Brain microvascular endothelial cell (primary cell): ENCODE measurements around the gene FOXJ3.

ENCODE experiments used
- DNase-seq: peaks from one replicate; pipeline ENCODE4 v3.0.0-alpha.2; 2020
- H3K27ac ChIP-seq: fragments of 250-450 bp; sonication (Bioruptor Pico); 2 replicates; pipeline ENCODE4 v1.5.1; 2020; ENCODE audit warnings: mild to moderate bottlenecking, moderate library complexity
- H3K27me3 ChIP-seq: fragments of 250-450 bp; sonication (Bioruptor Pico); replicated peaks from 2 replicates; pipeline ENCODE4 v1.5.1; 2020; ENCODE audit warnings: mild to moderate bottlenecking
- H3K36me3 ChIP-seq: fragments of 250-450 bp; sonication (Bioruptor Pico); replicated peaks from 2 replicates; pipeline ENCODE4 v1.5.1; 2020; ENCODE audit warnings: mild to moderate bottlenecking
- H3K4me3 ChIP-seq: 2 replicates; pipeline ENCODE4 v1.5.1; 2011; ENCODE audit warnings: low read depth, mild to moderate bottlenecking, control low read depth, low read length, moderate library complexity
- in situ Hi-C: cut with HindIII; loops from 2 replicates; pipeline ENCODE4 v1.10.0; 2017; ENCODE audit warnings: low sequenced_read_pairs, low pct_ligation_motif_present
- TF ChIP-seq, protein P1 (sequence below): IDR thresholded peaks from 2 replicates; pipeline ENCODE4 v1.5.1; 2011; ENCODE audit warnings: low read depth, mild to moderate bottlenecking, moderate library complexity, low read length, control low read depth, inconsistent platforms; ENCODE audit errors: missing control alignments

The FOXJ3 gene

DNA sequence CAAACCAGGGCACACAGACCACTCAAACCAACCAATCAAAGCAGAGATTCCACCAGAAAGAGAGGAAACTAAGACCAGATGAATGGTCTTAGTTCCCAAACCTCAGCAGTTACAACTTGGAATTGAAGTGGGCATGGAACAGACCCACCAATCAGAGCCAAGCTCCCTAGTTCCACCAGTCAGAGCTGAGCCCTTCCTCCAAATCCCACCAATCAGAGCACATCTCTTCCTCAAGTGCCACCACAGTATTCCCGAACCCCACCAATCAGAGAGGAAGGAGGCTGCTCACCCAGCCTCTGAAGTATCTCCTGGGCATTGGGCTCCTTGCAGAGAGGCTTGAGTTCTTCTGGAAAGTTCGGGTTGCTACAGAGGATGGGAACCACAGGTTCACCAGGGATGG, 171.9 kb downstream of the FOXJ3 start:
- no peak overlapping the region for H3K4me3 ChIP-seq
- in situ Hi-C loops: no loop called here
- H3K27ac ChIP-seq: no peak overlapping the region
- TF ChIP-seq, protein P1, sequence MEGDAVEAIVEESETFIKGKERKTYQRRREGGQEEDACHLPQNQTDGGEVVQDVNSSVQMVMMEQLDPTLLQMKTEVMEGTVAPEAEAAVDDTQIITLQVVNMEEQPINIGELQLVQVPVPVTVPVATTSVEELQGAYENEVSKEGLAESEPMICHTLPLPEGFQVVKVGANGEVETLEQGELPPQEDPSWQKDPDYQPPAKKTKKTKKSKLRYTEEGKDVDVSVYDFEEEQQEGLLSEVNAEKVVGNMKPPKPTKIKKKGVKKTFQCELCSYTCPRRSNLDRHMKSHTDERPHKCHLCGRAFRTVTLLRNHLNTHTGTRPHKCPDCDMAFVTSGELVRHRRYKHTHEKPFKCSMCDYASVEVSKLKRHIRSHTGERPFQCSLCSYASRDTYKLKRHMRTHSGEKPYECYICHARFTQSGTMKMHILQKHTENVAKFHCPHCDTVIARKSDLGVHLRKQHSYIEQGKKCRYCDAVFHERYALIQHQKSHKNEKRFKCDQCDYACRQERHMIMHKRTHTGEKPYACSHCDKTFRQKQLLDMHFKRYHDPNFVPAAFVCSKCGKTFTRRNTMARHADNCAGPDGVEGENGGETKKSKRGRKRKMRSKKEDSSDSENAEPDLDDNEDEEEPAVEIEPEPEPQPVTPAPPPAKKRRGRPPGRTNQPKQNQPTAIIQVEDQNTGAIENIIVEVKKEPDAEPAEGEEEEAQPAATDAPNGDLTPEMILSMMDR: no peak
- DNase-seq: no peak
- no peaks in the 10 kb centered on the region for H3K27me3 ChIP-seq
- no peaks in the 10 kb centered on the region for H3K36me3 ChIP-seq

GRCh38 chr1:42162181-42162580, 172.9 kb downstream of the FOXJ3 start:
- H3K36me3 ChIP-seq: no peaks in the 10 kb centered on the region
- no peaks in the 10 kb centered on the region for H3K27me3 ChIP-seq
- TF ChIP-seq, protein P1: no peak
- no peak for DNase-seq
- H3K27ac ChIP-seq: no peak overlapping the region
- H3K4me3 ChIP-seq: no peak overlapping the region
- in situ Hi-C loops: no loop called here

GRCh38 chr1:42158189-42158588, 176.8 kb downstream of the FOXJ3 start:
- peak; percentile 45 for DNase-seq
- in situ Hi-C loops: no loop called here
- Histone ChIP-seq H3K27me3 (no peaks in the 10 kb centered on the region), H3K4me3 (no peak overlapping the region), H3K27ac (no peak overlapping the region), H3K36me3 (no peaks in the 10 kb centered on the region)
- TF ChIP-seq, protein P1: no peak

DNA sequence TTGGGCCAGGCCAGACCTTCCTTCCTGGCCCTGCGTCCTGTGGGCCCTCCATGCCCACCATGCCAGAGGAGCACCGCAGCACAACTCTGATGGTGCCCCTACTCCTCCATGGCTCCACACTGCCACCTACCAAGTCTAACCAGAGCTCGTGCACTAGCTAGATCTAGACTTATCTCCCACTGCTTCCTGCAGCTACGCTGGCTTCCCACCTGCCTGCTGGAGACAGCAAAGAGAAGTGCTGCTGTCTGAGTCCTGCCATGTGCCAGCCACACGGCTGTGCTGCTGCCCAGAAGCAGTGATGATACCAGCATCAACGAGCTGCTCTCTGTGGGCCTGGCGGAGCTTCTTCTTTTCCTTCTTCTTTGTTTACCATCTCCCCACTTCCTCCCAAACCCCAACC, 177.4 kb downstream of the FOXJ3 start:
- Histone ChIP-seq H3K4me3 (no peak overlapping the region), H3K27ac (no peak overlapping the region), H3K36me3 (no peaks in the 10 kb centered on the region), H3K27me3 (no peaks in the 10 kb centered on the region)
- DNase-seq: no peak
- TF ChIP-seq, protein P1: peak; percentile 14
- in situ Hi-C loops: no loop called here

GRCh38 chr1:42155362-42155761, 179.7 kb downstream of the FOXJ3 start:
- DNase-seq: no peak
- in situ Hi-C loops: no loop called here
- Histone ChIP-seq H3K4me3 (no peak overlapping the region), H3K27ac (no peak overlapping the region), H3K27me3 (no peaks in the 10 kb centered on the region), H3K36me3 (no peaks in the 10 kb centered on the region)
- TF ChIP-seq, protein P1: no peak

DNA sequence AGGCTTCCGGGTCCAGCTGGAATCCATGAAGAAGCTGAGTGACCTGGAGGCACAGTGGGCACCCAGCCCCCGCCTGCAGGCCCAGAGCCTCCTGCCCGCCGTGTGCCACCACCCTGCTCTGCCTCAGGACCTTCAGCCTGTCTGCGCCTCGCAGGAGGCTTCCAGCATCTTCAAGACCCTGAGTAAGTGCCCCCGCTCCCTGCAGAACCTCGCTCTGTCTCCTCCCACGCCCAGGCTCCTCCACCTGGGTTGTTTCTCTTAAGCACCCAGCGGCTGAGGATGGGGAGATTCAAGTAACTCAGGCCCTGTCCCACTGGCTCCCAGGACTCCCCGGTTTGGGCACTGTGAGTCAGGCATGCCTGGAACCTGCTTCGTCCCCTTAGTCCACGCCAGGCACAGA, 180.3 kb downstream of the FOXJ3 start:
- in situ Hi-C loops: no loop called here
- DNase-seq: no peak
- TF ChIP-seq, protein P1: no peak
- H3K27me3 ChIP-seq: no peaks in the 10 kb centered on the region
- no peak overlapping the region for H3K4me3 ChIP-seq
- H3K36me3 ChIP-seq: no peaks in the 10 kb centered on the region
- no peak overlapping the region for H3K27ac ChIP-seq
